Measurements from ENCODE around the gene TRPT1.

DNA sequence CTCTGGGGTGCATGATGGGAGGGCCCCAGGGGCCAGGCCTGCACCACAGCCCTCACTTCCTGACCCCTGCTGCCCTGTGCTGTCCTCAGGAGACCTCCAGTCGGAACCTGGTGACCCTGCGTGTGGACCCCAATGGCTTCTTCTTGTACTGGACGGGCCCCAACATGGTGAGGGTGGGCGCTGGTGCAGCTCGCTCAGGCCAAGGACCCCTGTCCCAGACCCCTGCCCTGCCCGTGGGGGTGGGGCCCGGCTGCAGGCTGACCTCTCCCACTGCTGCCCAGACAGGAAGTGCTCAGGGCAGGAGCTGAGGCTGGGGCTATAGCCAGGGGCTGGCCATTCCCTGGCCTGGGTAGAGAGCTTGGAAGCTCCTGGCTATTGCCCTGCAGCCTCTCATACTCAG lies 28.3 kb upstream of the TRPT1 start:
- TF ChIP-seq, protein P1, sequence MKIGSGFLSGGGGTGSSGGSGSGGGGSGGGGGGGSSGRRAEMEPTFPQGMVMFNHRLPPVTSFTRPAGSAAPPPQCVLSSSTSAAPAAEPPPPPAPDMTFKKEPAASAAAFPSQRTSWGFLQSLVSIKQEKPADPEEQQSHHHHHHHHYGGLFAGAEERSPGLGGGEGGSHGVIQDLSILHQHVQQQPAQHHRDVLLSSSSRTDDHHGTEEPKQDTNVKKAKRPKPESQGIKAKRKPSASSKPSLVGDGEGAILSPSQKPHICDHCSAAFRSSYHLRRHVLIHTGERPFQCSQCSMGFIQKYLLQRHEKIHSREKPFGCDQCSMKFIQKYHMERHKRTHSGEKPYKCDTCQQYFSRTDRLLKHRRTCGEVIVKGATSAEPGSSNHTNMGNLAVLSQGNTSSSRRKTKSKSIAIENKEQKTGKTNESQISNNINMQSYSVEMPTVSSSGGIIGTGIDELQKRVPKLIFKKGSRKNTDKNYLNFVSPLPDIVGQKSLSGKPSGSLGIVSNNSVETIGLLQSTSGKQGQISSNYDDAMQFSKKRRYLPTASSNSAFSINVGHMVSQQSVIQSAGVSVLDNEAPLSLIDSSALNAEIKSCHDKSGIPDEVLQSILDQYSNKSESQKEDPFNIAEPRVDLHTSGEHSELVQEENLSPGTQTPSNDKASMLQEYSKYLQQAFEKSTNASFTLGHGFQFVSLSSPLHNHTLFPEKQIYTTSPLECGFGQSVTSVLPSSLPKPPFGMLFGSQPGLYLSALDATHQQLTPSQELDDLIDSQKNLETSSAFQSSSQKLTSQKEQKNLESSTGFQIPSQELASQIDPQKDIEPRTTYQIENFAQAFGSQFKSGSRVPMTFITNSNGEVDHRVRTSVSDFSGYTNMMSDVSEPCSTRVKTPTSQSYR (CRISPR knock-in tag; IDR thresholded peaks at IDR 0.05): no peak
- TF ChIP-seq, protein P2, sequence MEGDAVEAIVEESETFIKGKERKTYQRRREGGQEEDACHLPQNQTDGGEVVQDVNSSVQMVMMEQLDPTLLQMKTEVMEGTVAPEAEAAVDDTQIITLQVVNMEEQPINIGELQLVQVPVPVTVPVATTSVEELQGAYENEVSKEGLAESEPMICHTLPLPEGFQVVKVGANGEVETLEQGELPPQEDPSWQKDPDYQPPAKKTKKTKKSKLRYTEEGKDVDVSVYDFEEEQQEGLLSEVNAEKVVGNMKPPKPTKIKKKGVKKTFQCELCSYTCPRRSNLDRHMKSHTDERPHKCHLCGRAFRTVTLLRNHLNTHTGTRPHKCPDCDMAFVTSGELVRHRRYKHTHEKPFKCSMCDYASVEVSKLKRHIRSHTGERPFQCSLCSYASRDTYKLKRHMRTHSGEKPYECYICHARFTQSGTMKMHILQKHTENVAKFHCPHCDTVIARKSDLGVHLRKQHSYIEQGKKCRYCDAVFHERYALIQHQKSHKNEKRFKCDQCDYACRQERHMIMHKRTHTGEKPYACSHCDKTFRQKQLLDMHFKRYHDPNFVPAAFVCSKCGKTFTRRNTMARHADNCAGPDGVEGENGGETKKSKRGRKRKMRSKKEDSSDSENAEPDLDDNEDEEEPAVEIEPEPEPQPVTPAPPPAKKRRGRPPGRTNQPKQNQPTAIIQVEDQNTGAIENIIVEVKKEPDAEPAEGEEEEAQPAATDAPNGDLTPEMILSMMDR (IDR thresholded peaks at IDR 0.05): no peak
- TF ChIP-seq, protein P3, sequence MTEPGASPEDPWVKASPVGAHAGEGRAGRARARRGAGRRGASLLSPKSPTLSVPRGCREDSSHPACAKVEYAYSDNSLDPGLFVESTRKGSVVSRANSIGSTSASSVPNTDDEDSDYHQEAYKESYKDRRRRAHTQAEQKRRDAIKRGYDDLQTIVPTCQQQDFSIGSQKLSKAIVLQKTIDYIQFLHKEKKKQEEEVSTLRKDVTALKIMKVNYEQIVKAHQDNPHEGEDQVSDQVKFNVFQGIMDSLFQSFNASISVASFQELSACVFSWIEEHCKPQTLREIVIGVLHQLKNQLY (CRISPR knock-in tag; IDR thresholded peaks at IDR 0.05): no peak
- TF ChIP-seq ESRRA (CRISPR knock-in tag; IDR thresholded peaks at IDR 0.05; ENCODE audit: borderline replicate concordance) (no peak), ZNF138 (CRISPR knock-in tag; conservative IDR thresholded peaks at IDR 0.05) (no peak), FOXK1 (CRISPR knock-in tag; IDR thresholded peaks at IDR 0.05) (no peak), SP1 (CRISPR knock-in tag; conservative IDR thresholded peaks at IDR 0.05) (no peak), CREB1 (CRISPR knock-in tag; IDR thresholded peaks at IDR 0.05) (no peak), CREM (CRISPR knock-in tag; IDR thresholded peaks at IDR 0.05) (no peak), GABPB1 (CRISPR knock-in tag; IDR thresholded peaks at IDR 0.05) (no peak), SMAD3 (CRISPR knock-in tag; IDR thresholded peaks at IDR 0.05; ENCODE audit: borderline replicate concordance) (no peak)
- TF ChIP-seq, protein P4, sequence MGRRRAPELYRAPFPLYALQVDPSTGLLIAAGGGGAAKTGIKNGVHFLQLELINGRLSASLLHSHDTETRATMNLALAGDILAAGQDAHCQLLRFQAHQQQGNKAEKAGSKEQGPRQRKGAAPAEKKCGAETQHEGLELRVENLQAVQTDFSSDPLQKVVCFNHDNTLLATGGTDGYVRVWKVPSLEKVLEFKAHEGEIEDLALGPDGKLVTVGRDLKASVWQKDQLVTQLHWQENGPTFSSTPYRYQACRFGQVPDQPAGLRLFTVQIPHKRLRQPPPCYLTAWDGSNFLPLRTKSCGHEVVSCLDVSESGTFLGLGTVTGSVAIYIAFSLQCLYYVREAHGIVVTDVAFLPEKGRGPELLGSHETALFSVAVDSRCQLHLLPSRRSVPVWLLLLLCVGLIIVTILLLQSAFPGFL (CRISPR knock-in tag; IDR thresholded peaks at IDR 0.05; ENCODE audit: borderline replicate concordance): no peak
- TF ChIP-seq, protein P5, sequence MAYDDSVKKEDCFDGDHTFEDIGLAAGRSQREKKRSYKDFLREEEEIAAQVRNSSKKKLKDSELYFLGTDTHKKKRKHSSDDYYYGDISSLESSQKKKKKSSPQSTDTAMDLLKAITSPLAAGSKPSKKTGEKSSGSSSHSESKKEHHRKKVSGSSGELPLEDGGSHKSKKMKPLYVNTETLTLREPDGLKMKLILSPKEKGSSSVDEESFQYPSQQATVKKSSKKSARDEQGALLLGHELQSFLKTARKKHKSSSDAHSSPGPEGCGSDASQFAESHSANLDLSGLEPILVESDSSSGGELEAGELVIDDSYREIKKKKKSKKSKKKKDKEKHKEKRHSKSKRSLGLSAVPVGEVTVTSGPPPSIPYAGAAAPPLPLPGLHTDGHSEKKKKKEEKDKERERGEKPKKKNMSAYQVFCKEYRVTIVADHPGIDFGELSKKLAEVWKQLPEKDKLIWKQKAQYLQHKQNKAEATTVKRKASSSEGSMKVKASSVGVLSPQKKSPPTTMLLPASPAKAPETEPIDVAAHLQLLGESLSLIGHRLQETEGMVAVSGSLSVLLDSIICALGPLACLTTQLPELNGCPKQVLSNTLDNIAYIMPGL (CRISPR knock-in tag; IDR thresholded peaks at IDR 0.05): no peak
- TF ChIP-seq, protein P6, sequence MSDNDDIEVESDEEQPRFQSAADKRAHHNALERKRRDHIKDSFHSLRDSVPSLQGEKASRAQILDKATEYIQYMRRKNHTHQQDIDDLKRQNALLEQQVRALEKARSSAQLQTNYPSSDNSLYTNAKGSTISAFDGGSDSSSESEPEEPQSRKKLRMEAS (CRISPR knock-in tag; IDR thresholded peaks at IDR 0.05): no peak
